ENCODE measurements around the gene SREBF1. TPM values are rescaled to one million over a fixed set of nuclear protein-coding genes. Genes with fewer than 3 reads are reported as not detected.

SREBF1 gene
- total RNA-seq, 1 experiment from 2014 or later = 298 TPM

DNA sequence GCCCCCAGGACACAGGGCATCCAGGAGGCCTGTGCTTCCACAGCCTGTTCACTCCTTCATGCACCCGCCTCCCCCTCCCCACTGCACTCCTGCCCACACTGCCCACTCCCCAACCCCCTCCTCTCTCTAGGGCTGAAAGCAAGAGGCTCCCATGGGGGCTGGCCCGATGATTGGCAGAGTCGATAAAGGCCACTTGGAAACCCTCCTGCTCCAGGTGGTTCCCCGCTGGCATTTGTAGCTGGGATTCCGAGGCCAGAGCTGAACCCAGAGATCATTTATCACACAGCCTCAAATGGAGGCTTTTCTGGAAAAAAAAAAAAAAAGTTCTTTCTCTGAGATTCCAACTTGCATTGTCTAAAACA lies 74.1 kb downstream of the SREBF1 start:
- Histone ChIP-seq H3K9me2 (ENCODE audit: insufficient read depth) (no peaks in the 10 kb centered on the region), H3K79me2 (ENCODE audit: insufficient read depth, low read length) (peaks cover 20% of the 10 kb centered on the region; the same call in 1 of the 2 replicates), H3K9ac (ENCODE audit: low read length) (no peak overlapping the region), H3K36me3 (ENCODE audit: control insufficient read depth in 1 of 2, insufficient read depth in 2 of 2, low read length in 2 of 2) (no peaks in the 10 kb centered on the region), H3K27me3 (ENCODE audit: insufficient read depth, low read length) (no peaks in the 10 kb centered on the region), H3K4me3 (replicated peaks in 1 of 2; ENCODE audit: low read depth in 1 of 2, low read length in 2 of 2) (no peak overlapping the region), H2AFZ (ENCODE audit: low read depth, low read length, poor library complexity, severe bottlenecking) (no peak overlapping the region), H3K27ac (ENCODE audit: low read depth, low read length) (no peak overlapping the region), H4K20me1 (ENCODE audit: insufficient read depth) (no peaks in the 10 kb centered on the region), H3K4me1 (ENCODE audit: control insufficient read depth in 1 of 2, insufficient read depth in 2 of 2, low read length in 2 of 2) (0 out of 4 replicates have a peak, but pooled peaks cover 0 to 3% of the 10 kb centered on the region in 2 experiments), H3K9me3 (ENCODE audit: control insufficient read depth in 1 of 2, insufficient read depth in 1 of 2, low read depth in 1 of 2, low read length in 2 of 2) (no peaks in the 10 kb centered on the region), H3K4me2 (ENCODE audit: low read length) (no peak overlapping the region)
- RAD21 ChIA-PET (ENCODE audit: low non-redundant PET in 1 of 2, low total read pairs in 2 of 2, uncharacterized antibody in 2 of 2, unreplicated experiment in 2 of 2) = no interaction called here
- TF ChIP-seq SP1 (IDR thresholded peaks at IDR 0.05; ENCODE audit: low read depth) = no peak
- no peak for TF ChIP-seq JUND (IDR thresholded peaks at IDR 0.05)
- TF ChIP-seq EZH2phosphoT487 (IDR thresholded peaks at IDR 0.05; ENCODE audit: borderline replicate concordance) = no peak
- TF ChIP-seq, protein P1, sequence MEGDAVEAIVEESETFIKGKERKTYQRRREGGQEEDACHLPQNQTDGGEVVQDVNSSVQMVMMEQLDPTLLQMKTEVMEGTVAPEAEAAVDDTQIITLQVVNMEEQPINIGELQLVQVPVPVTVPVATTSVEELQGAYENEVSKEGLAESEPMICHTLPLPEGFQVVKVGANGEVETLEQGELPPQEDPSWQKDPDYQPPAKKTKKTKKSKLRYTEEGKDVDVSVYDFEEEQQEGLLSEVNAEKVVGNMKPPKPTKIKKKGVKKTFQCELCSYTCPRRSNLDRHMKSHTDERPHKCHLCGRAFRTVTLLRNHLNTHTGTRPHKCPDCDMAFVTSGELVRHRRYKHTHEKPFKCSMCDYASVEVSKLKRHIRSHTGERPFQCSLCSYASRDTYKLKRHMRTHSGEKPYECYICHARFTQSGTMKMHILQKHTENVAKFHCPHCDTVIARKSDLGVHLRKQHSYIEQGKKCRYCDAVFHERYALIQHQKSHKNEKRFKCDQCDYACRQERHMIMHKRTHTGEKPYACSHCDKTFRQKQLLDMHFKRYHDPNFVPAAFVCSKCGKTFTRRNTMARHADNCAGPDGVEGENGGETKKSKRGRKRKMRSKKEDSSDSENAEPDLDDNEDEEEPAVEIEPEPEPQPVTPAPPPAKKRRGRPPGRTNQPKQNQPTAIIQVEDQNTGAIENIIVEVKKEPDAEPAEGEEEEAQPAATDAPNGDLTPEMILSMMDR (IDR thresholded peaks at IDR 0.05 in 2 of 3, conservative IDR thresholded peaks at IDR 0.05 in 1 of 3; ENCODE audit: borderline replicate concordance in 1 of 3, insufficient read depth in 1 of 3, low read depth in 2 of 3, low read length in 2 of 3) = no peak
- TF ChIP-seq SIN3A (IDR thresholded peaks at IDR 0.05; ENCODE audit: low read depth) = no peak
- TF ChIP-seq YY1 (IDR thresholded peaks at IDR 0.05; ENCODE audit: extremely low read depth, insufficient replicate concordance, low read depth, low read length) = no peak
- TF ChIP-seq EZH2 (IDR thresholded peaks at IDR 0.05) = no peak
- TF ChIP-seq, protein P2, sequence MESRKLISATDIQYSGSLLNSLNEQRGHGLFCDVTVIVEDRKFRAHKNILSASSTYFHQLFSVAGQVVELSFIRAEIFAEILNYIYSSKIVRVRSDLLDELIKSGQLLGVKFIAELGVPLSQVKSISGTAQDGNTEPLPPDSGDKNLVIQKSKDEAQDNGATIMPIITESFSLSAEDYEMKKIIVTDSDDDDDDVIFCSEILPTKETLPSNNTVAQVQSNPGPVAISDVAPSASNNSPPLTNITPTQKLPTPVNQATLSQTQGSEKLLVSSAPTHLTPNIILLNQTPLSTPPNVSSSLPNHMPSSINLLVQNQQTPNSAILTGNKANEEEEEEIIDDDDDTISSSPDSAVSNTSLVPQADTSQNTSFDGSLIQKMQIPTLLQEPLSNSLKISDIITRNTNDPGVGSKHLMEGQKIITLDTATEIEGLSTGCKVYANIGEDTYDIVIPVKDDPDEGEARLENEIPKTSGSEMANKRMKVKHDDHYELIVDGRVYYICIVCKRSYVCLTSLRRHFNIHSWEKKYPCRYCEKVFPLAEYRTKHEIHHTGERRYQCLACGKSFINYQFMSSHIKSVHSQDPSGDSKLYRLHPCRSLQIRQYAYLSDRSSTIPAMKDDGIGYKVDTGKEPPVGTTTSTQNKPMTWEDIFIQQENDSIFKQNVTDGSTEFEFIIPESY (IDR thresholded peaks at IDR 0.05; ENCODE audit: extremely low read depth, insufficient replicate concordance, low read length) = no peak
- no peak for TF ChIP-seq ZNF274 (IDR thresholded peaks at IDR 0.05; ENCODE audit: low read depth, low read length)
- no peak for TF ChIP-seq POLR2AphosphoS5 (IDR thresholded peaks at IDR 0.05; ENCODE audit: low read depth, low read length)
- no peak for TF ChIP-seq FOSL1 (IDR thresholded peaks at IDR 0.05; ENCODE audit: low read depth)
- no peak for TF ChIP-seq ZFX (IDR thresholded peaks at IDR 0.05)
- TF ChIP-seq CBX3 (IDR thresholded peaks at IDR 0.05; ENCODE audit: low read depth) = no peak
- TF ChIP-seq SRF (IDR thresholded peaks at IDR 0.05; ENCODE audit: low read depth) = no peak
- no peak for TF ChIP-seq POLR2A (IDR thresholded peaks at IDR 0.05; ENCODE audit: borderline replicate concordance, extremely low read depth, insufficient read depth, insufficient read length)
- ATAC-seq (no peak), DNase-seq (ENCODE audit: low read depth, low spot score) (no peak)
- intact Hi-C loops (cut with micrococcal nuclease) = no loop called here
- BruUV-seq (replicated peaks) = no TSS peak
- CTCF ChIA-PET = no interaction called here
- POLR2A ChIA-PET = no interaction called here

MicroRNA genes within 50 kb of the gene (microRNA counts, 767-probe panel; counts per million panel counts)
- not detected for microRNA hsa-miR-33b-5p

Small RNAs within 50 kb of the gene (microRNA-seq; reads per million reads assigned to microRNA genes)
- gene MIR33B (ENCODE audit: borderline number of aligned reads) = 440 reads per million, percentile 75 among the genes with 10 or more reads in this experiment
- 11.3 reads per million, percentile 32 among the genes with 10 or more reads in this experiment for gene MIR6777 (ENCODE audit: borderline number of aligned reads)

Other genes with a start within 250 kb of the SREBF1 start
- 52.1 TPM for gene PEMT, start 245.3 kb downstream of the SREBF1 start, total RNA-seq (2021; ENCODE audit: unreplicated experiment)
- gene RAI1, start 155.5 kb downstream of the SREBF1 start, total RNA-seq (2021; ENCODE audit: unreplicated experiment) = 38.5 TPM
- gene TOM1L2, start 135.4 kb upstream of the SREBF1 start, total RNA-seq (2021; ENCODE audit: unreplicated experiment) = 24.1 TPM
- 2.4 TPM for gene DRC3, start 135.9 kb upstream of the SREBF1 start, total RNA-seq (2021; ENCODE audit: unreplicated experiment)
- gene ATPAF2, start 202.2 kb upstream of the SREBF1 start, total RNA-seq (2021; ENCODE audit: unreplicated experiment) = 46.1 TPM
- 10.8 TPM for gene GID4, start 202.4 kb upstream of the SREBF1 start, total RNA-seq (2021; ENCODE audit: unreplicated experiment)

Data from HCT116 (cell line).